HAP-1 (cell line): ENCODE measurements around the gene EPHB3.

Source experiments
- DNase-seq, 2 experiments: peaks; one replicate each; pipeline ENCODE4 v3.0.0-alpha.2; 2016 to 2020; ENCODE audit warnings: low spot score in 2 of 2
- H3K27me3 ChIP-seq: fragments of 250-450 bp; sonication (Bioruptor Pico); 2 replicates; pipeline ENCODE4 v1.5.1; 2020; ENCODE audit warnings: low read depth, mild to moderate bottlenecking, moderate library complexity
- H3K36me3 ChIP-seq: fragments of 250-450 bp; sonication (Bioruptor Pico); replicated peaks from 2 replicates; pipeline ENCODE4 v1.5.1; 2020; ENCODE audit warnings: mild to moderate bottlenecking
- H3K4me1 ChIP-seq: fragments of 250-450 bp; sonication (Bioruptor Pico); 2 replicates; pipeline ENCODE4 v1.5.1; 2020; ENCODE audit warnings: mild to moderate bottlenecking
- H3K4me3 ChIP-seq: fragments of 250-450 bp; sonication (Bioruptor Pico); 2 replicates; pipeline ENCODE4 v1.5.1; 2020; ENCODE audit warnings: mild to moderate bottlenecking, moderate library complexity
- H3K9me3 ChIP-seq: fragments of 250-450 bp; sonication (Bioruptor Pico); 2 replicates; pipeline ENCODE4 v1.5.1; 2020; ENCODE audit warnings: mild to moderate bottlenecking, moderate library complexity
- in situ Hi-C: fragments of 300-500 bp; cut with MboI; formaldehyde crosslinking; loops from 3 replicates; pipeline ENCODE4 v1.14.3; 2020; ENCODE audit warnings: low sequenced_read_pairs, inconsistent platforms, mixed read lengths

The EPHB3 gene

GRCh38 chr3:184572633-184573270, 11.2 kb downstream of the EPHB3 start:
- no peaks in the 10 kb centered on the region for H3K27me3 ChIP-seq
- DNase-seq, result no peak
- H3K4me3 ChIP-seq, result no peak overlapping the region
- in situ Hi-C loops, result no loop called here
- peaks cover 41% of the 10 kb centered on the region for H3K4me1 ChIP-seq
- H3K36me3 ChIP-seq, result peaks cover 3% of the 10 kb centered on the region
- H3K9me3 ChIP-seq, result no peaks in the 10 kb centered on the region

DNA sequence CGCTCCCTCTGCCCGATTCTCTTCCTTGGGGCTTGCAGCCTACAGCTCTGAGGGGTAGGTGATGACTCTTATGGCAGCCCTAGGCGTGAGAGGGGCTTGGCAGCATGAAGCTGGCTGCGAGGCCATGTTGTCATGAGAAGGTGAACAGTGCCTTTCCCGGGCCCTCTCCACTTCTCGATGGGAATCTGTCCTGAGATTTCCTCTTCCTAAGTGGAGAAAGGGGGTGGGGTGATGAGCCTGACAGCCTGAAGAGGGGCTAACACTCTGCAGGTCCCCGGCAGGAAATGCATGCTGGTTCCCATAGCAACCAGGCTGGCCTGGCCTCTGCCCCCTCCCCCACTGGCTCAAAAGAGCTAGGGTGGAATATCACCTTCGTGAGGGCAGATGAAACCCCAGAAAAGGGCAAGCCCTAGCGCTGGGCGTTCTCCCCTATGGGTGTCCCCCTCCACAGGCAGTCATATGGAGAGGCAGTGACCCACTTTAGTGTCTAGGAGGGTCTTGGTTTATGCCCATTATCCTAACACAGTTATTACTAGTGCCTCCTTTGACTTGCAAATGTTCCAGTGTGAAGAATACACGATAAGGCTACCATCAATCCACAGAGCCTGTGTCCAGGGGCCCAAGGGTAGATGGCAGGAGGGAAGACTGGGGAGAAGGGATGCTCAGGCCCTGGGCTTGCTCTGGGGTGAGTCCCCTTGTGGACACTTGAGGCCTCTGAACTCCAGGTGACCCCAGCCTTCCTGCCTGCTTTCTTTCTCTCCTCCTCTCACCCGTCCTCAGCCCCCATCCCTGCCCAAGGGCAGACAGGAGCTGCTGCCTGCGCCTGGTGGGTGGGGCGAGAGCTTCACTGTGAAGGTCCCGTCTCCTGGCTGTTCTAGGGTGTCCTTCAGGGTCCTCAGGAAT, 13.2 kb downstream of the EPHB3 start:
- H3K4me1 ChIP-seq, result peaks cover 25% of the 10 kb centered on the region
- in situ Hi-C loops, result no loop called here

DNA sequence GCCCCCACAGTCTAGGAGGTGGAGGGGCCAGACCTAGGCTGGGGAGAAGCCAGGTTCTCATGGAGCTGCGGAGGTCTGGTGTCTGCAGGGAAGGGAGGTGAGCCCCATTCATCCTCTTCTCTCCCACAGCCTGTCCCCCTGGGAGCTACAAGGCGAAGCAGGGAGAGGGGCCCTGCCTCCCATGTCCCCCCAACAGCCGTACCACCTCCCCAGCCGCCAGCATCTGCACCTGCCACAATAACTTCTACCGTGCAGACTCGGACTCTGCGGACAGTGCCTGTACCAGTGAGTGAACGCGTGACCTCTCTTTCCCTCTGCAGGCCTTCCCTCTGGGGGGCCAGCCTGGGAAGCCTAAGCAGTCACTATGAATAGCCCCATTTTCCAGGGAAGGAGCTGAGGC, 14.1 kb downstream of the EPHB3 start:
- Histone ChIP-seq H3K27me3 (no peaks in the 10 kb centered on the region), H3K9me3 (no peaks in the 10 kb centered on the region), H3K36me3 (peaks cover 10% of the 10 kb centered on the region), H3K4me1 (peaks cover 16% of the 10 kb centered on the region), H3K4me3 (no peak overlapping the region)
- no peak for DNase-seq
- in situ Hi-C loops, result no loop called here

More for the DNA sequence above, 13.2 kb downstream of the EPHB3 start:
- no peak overlapping the region for H3K4me3 ChIP-seq
- DNase-seq, result peak; percentile 40 to 72
- H3K27me3 ChIP-seq, result no peaks in the 10 kb centered on the region
- H3K9me3 ChIP-seq, result no peaks in the 10 kb centered on the region
- peaks cover 5% of the 10 kb centered on the region for H3K36me3 ChIP-seq

DNA sequence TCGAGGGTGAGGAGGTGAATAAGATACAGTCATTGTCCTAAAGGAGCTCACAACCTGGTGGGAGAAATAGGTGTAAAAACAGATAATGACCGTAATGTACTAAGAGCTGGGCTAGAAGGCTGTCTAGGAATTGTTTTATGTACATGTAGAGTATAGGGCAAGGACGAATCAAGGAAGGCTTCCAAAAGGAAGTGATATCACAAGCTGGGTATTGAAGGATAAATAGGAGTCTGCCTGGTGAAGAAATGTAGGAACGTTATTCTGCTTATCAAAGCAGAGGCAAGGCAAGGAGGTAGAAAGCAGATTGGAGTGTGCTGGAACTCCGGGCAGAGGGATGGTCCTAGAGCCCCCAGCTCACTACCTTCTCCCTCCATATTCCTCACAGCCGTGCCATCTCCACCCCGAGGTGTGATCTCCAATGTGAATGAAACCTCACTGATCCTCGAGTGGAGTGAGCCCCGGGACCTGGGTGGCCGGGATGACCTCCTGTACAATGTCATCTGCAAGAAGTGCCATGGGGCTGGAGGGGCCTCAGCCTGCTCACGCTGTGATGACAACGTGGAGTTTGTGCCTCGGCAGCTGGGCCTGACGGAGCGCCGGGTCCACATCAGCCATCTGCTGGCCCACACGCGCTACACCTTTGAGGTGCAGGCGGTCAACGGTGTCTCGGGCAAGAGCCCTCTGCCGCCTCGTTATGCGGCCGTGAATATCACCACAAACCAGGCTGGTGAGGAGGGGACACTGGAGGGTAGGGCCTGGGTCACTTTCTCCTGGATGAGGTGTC, 15.1 kb downstream of the EPHB3 start:
- Histone ChIP-seq H3K4me1 (peaks cover 10% of the 10 kb centered on the region), H3K9me3 (no peaks in the 10 kb centered on the region), H3K36me3 (peaks cover 15% of the 10 kb centered on the region), H3K4me3 (no peak overlapping the region), H3K27me3 (no peaks in the 10 kb centered on the region)
- in situ Hi-C loops, result no loop called here
- no peak for DNase-seq

- Histone ChIP-seq H3K36me3 (peaks cover 19% of the 10 kb centered on the region), H3K27me3 (no peaks in the 10 kb centered on the region), H3K9me3 (no peaks in the 10 kb centered on the region), H3K4me1 (peaks cover 13% of the 10 kb centered on the region), H3K4me3 (no peak overlapping the region)
- DNase-seq, result no peak
- in situ Hi-C loops, result no loop called here
Observed at GRCh38 chr3:184577546-184577945, 16.0 kb downstream of the EPHB3 start.

DNA sequence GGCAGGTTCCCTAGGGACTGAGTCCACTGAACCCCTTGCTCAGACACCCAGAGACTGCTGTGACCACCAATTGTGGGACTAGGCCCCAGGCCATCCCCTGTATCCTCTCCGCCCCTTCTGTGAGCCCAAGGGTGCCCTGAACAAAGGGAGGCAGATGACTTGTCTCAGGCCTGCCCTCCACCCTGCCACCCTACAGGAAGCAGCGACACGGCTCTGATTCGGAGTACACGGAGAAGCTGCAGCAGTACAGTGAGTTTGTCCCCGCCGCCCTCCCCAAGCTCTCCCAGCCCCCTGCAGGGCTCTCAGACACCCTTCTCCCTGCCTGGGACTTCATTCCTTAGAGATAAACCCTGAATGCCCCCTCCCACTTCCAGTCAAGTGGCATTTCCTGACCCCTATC, 16.6 kb downstream of the EPHB3 start:
- in situ Hi-C loops, result no loop called here
- Histone ChIP-seq H3K36me3 (peaks cover 19% of the 10 kb centered on the region), H3K4me1 (peaks cover 17% of the 10 kb centered on the region), H3K4me3 (no peak overlapping the region), H3K9me3 (no peaks in the 10 kb centered on the region), H3K27me3 (no peaks in the 10 kb centered on the region)
- no peak for DNase-seq

GRCh38 chr3:184578822-184579221, 17.2 kb downstream of the EPHB3 start:
- no peak overlapping the region for H3K4me3 ChIP-seq
- DNase-seq, result no peak
- peaks cover 19% of the 10 kb centered on the region for H3K36me3 ChIP-seq
- no peaks in the 10 kb centered on the region for H3K9me3 ChIP-seq
- in situ Hi-C loops, result no loop called here
- H3K4me1 ChIP-seq, result peaks cover 20% of the 10 kb centered on the region
- H3K27me3 ChIP-seq, result no peaks in the 10 kb centered on the region

- no peak overlapping the region for H3K4me3 ChIP-seq
- peaks cover 15% of the 10 kb centered on the region for H3K4me1 ChIP-seq
- H3K27me3 ChIP-seq, result no peaks in the 10 kb centered on the region
- in situ Hi-C loops, result no loop called here
- no peaks in the 10 kb centered on the region for H3K9me3 ChIP-seq
- peaks cover 19% of the 10 kb centered on the region for H3K36me3 ChIP-seq
- no peak for DNase-seq
Observed at GRCh38 chr3:184579513-184579912, 17.9 kb downstream of the EPHB3 start.

DNA sequence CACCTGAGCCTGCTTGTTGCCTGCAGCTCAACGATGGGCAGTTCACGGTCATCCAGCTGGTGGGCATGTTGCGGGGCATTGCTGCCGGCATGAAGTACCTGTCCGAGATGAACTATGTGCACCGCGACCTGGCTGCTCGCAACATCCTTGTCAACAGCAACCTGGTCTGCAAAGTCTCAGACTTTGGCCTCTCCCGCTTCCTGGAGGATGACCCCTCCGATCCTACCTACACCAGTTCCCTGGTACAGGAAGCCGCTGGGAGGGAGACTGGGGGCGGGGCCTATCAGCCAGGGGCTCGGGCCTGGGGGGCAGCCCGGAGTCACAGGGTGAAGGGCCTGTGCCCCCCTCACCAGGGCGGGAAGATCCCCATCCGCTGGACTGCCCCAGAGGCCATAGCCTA, 18.8 kb downstream of the EPHB3 start:
- H3K4me3 ChIP-seq, result no peak overlapping the region
- H3K36me3 ChIP-seq, result peaks cover 19% of the 10 kb centered on the region
- H3K9me3 ChIP-seq, result no peaks in the 10 kb centered on the region
- H3K27me3 ChIP-seq, result no peaks in the 10 kb centered on the region
- no peak for DNase-seq
- peaks cover 10% of the 10 kb centered on the region for H3K4me1 ChIP-seq
- in situ Hi-C loops, result no loop called here

- Histone ChIP-seq H3K4me1 (peaks cover 10% of the 10 kb centered on the region), H3K36me3 (peaks cover 19% of the 10 kb centered on the region), H3K27me3 (no peaks in the 10 kb centered on the region), H3K4me3 (no peak overlapping the region), H3K9me3 (no peaks in the 10 kb centered on the region)
- in situ Hi-C loops, result no loop called here
- DNase-seq, result no peak
Observed at GRCh38 chr3:184581331-184581855, 19.8 kb downstream of the EPHB3 start.

- DNase-seq, result peak; percentile 29 to 61
- no peaks in the 10 kb centered on the region for H3K9me3 ChIP-seq
- in situ Hi-C loops, result no loop called here
- H3K27me3 ChIP-seq, result no peaks in the 10 kb centered on the region
- peak overlapping the region; percentile 4 for H3K4me3 ChIP-seq
- peaks cover 19% of the 10 kb centered on the region for H3K36me3 ChIP-seq
- H3K4me1 ChIP-seq, result peaks cover 10% of the 10 kb centered on the region
Observed at GRCh38 chr3:184582646-184583577, 21.3 kb downstream of the EPHB3 start.

- peak overlapping the region; percentile 24 for H3K4me3 ChIP-seq
- no peaks in the 10 kb centered on the region for H3K9me3 ChIP-seq
- in situ Hi-C loops, result no loop called here
Observed at GRCh38 chr3:184583578-184584451, 22.2 kb downstream of the EPHB3 start.

More at GRCh38 chr3:184583578-184584451, 22.2 kb downstream of the EPHB3 start:
- peak in 1 of 2 experiments; percentile 73 for DNase-seq
- Histone ChIP-seq H3K4me1 (peaks cover 10% of the 10 kb centered on the region), H3K36me3 (peaks cover 19% of the 10 kb centered on the region), H3K27me3 (no peaks in the 10 kb centered on the region)
